HG02943 (cell line): Measurements from ENCODE around the gene SLC39A3.
"Not testable (repeated sequence)": the region's sequence is repeated elsewhere in the genome, so short reads cannot be mapped to it uniquely, and the experiment has no call there.

Source experiments
- ATAC-seq: cut with Tn5 transposase; IDR thresholded peaks from one replicate; pipeline ENCODE4 v1.9.1; 2021; ENCODE audit warnings: mild to moderate bottlenecking, low read depth, moderate library complexity; ENCODE audit not compliant: unreplicated experiment

Gene SLC39A3

DNA sequence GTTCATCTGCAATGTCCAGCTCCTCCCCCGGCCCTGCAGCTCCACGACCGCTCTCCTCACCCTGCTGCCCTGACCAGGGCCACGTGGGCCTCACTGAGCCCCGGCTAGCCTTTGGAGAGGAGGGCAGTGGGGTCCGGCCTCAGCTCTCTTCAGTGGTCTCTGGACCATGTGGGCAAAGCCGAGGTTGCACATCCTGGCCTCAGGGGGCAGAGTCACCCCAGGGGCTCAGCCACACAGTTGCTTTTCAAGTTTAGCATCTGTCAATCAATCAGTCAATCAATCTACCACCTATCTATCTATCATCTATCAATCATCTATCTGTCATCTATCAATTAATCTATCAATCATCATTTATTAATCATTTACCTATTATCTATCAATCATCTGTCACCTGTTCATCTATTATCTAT is 15.7 kb downstream of the SLC39A3 start:
- no peak for ATAC-seq

DNA sequence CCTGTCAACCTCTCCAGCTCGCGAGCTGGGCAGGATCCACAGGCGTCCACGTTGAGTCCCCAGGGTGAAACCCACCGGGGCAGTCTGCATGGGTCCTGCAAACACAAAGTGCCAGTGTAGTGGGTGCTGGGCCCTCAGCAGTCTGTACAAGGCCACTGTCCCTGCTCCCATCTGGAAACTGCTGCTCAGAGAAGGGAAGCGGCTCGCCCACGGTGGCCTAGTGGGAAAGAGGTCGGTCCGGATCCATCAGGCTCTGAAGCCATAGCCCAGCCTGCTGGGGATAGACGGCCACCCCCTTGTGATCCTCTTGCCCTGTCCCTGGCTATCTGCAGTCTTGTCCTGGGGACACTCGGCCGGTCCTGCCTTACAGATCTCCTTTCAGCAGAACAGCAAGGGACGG is 16.1 kb downstream of the SLC39A3 start:
- ATAC-seq = no peak

DNA sequence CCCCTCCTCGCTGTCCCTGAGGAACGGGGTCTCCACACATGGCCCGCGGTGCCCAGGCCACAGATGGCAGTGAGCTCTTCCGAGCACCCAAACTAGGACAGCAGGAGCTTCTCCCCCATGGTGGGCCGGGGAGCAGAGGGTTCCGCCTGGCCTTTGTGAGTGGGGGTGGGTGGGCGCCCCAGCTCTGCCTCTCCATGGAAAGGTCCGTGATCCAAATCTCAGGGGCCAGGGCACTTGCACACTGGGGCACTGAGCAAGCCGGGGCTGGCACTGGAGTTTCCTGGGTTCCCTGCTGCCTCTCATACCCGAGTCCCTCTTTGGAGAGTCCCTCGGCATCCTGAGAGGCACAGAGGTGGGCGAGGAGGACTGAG is 16.5 kb downstream of the SLC39A3 start:
- no peak for ATAC-seq

DNA sequence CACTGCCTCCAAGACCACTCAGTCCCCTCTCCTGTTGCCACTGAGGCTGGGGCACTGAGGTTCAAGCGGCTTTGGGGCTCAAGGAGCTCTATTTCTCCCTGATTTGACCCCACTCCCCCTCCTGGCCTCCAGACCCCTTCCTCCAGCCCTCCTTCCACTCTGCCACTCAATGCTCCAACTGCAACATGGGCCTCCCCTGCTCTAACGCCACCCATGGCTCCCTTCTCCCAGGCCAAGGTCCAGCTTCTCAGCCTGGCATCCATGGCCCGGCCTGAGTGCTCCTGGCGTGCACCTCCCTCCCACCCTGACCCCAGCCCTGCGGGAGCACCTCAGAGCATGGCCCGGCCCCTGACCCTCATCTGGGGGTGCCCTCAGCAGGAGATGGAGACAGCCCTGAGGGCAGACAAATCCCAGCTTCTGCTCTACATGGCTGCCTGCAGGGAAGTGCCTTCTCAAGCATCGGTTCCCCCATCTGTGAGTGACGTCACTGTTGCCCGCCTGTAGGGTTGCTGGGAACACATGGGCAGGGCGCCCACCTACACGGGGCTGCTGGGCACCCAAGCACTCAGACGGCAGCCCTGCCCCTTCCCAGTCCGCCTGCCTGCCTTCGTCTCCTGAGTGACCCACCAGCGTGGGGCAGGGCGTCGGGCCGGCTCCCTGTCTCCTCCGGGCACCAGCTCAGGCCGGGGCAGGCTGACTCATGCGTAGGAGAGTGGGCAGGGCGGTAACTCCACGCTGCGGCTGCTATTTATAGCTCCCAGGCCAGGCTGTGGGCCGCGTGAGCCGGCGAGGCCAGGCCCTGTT is 17.1 kb downstream of the SLC39A3 start:
- ATAC-seq = no peak

DNA sequence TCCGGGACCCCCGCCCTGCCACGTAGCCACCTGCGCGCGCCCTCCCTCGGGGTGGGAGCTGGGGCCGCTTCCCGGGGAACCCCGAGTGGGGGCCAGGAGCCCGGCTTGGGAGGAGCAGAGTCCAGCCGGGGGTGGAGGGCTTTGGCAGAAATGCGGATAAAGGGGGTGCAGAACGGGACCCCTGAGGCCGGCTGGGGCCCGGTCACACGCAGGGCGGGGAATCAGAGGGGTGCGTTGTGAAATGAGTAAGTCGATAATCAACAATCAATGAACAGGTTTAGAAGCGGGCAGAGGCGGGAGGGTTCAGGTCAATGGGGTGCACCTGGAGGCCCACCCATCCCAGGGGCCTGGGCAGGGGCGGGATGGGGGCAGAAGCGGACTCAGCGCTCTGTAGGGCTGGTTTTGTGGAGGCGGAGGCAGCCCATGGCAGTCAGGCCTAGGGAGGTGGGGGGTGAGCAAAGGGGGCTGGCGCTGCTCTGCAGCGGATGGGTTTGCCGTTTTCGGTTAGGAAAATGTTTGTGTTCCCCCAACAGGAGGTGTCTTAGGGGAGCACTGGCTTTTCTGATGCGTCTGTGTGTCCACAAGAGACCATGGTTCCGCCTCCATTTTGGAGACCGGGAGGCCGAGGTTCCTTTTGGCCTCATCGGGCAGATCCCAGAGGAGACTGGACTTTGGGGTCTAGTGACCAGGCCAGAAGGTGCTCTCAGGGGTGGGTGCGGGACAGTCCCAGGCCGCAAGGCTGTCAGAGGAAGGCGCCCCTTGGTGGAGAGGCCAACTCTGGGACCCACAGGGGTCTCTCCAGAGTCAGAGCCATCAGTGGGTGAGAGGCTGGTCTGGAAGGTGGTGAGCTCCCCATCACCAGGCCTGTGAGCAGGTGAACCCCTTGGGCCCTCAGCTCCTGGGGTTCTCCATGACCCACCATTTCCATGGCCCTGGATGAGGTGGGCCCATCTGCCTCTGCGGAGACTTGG is 18.0 kb downstream of the SLC39A3 start:
- ATAC-seq = no peak

DNA sequence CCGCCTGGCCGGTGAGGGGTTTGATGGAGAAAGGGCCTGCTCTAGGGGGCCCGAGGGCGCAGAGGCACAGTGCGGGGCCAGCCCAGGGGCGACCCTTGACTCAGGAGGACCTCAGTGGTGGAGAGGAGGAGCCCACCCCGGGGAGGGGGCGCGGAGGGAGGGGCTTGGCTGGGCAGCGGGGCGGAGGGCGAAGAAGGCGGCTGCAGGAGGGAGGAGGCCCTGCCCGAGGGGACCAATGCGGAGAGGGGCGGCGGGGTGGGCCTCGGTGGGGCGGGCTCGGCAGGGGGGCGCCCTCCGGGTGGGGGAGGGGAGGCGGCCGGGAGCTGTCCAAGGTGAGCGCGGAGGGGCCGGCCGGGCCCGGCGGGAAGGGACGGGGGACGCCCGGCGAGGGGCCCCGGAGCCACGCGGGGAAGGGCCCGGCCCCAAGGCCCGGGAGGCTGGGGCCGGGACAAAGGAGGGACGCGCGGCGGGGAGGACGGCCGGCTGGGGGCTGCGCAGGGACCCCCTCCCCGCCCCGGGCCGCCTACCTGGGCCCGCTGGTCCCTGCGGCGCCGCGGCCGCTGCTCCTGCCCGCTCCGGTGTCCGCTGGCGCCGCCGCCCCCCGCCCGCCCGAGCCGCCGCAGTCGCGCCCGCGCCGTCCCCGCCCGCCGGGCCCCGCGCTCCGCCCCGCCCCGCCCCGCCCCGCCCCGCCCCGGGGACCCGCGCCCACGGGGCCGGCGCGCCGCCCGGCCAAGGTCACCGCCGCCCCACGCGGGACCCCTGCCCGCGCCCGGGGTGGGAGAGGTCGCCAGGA is 18.8 kb downstream of the SLC39A3 start, which contains the start of gene DIRAS1:
DIRAS1 (minus strand) TSS at position 596 of the 793 bp plus-strand sequence. CDS start 3,566 bp downstream, outside the sequence.
- no peak for ATAC-seq

DNA sequence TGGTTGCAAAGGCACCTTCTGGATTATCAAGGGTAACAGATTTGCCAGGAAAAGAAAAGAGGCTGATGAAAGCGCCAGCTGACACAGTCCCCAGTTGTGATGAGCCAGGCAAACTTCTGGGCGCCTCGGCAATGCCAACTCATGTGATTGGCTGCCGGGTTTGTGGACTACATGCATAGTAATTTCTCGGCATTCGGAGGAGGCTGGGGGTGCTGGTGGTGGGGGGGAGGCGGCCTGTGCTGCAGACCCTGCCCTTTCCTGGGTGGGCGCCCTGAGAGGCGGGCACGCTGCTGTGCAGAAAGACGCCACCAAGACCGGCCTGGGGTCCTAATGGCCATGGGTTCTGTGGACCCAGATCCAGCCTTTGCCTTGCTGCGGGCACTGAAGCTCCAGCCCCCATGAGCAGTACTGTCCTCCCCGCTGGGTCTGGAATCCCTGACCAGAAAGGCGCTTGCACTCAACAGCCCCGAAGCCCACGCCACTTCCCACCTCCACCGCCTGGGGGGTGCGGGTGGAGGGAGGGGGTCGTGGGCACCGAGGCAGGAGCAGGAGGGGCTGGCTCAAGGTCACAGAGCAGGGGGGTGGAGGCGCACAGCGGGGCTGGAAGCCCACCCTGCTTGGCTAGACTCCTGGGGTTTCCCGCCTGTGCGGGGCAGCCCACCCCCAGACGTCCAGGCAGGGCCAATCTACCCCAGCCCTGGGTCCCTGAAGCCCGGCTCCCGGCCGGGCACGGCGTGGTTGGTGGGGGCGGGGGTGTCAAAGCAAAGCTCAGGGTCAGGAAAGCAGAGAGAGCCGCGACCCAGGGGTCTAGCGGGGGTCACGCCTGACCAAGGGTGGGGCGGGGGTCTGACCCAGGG is 19.7 kb downstream of the SLC39A3 start:
- ATAC-seq = no peak

DNA sequence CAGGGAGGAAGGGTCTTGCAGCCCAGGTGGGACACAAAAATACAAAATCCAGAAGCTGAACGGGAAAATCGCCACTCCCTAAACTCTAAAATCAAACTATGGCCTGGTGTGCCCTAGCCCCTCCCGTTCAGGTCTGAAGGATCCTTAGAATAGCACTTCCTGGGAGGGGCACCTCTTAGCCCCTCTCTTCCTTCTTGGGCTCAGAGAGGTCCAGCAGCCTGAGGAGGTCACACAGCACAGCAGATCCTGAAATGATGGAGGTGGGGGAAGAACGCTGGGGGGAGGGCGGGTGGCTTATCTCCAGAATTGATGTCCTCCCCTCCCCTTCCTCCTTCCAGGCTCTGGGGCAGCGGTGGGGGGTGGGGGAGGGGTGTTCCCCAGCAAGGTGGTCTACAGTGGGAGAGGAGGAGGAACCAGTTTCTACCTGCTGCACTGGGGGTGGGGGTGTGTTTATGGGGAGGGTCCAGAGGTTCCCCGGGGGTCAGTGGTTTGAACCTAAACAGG is 20.5 kb downstream of the SLC39A3 start:
- ATAC-seq = no peak

DNA sequence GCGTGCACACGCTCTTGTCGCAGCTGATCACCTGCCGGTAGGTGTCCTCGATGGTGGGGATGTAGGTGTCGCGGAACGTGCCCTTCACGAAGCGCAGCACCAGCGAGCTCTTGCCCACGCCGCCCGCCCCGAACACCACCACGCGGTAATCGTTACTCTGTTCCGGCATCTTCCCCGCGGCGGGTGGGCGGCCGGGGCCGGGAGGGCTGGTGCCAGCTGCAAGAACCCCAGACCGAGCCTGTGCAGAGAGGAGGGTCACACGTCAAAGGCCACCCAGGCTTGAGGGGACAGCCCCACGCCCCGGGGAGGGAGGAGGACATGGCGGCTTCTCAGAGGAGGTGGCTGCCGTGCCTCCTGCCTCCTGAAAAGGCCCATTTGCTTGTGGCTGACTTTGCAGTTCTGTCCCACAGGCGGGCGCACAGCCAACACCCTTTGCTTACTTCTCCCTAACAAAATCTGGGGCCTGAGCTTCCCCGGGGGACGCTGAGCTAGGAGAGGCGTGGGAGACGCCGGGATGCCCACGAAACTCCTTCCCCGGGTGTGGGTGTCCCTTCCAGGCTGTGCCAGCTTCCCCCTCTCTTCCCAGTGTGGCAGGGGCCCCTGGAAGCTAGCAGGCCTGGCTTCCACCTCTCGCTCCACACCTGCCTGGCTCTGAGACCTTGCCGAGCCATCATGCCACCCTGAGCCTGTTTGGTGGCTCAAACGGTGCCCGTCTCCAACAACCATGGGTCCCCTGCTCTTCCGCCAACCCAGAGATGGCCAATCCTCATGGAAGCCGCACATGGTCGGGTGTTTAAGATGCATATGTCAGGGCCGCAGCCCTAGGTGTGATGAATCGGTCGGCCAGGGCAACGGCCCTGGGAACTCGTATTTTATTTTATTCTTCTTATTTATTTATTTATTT is 21.9 kb downstream of the SLC39A3 start:
- ATAC-seq = no peak

DNA sequence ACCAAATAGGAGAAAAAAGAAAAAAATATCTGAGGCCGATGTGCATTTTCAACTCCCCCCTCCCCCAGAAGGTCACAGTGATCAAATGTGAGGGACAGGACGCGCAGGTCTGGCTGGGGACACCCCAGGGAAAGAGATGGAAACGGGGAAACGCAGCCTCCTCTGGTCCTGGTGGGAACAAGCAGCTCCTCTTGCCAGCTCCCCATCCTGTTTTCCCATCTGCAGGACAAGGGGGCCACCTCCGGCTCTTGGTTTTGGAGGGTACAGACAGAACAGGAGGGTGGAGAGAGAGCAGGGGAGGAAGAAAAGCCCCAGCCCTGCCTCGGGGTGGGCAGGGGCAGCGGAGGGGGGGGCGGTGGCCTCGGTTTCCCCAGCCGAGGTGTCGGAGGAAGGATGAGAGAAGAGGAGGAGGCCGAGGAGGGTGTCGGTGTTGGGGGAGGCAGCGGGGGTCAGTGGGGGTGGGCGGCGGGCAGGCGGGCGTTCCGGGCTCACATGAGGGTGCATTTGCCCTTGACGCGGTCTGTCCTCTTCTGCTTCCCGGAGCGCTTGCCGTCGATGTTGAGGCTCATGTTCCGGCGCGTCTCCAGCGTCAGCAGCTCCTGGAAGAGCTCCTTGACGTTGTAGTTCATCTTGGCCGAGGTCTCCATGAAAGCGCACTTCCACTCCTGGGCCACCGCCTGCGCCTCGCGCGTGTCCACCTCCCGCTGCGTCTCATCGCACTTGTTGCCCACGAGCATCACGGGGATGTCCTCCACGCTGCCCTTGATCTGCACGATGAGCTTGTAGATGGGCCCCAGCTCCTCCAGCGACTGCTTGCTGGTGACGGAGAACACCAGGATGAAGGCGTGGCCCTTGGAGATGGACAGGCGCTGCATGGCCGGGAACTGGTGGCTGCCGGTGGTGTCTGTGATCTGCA is 22.8 kb downstream of the SLC39A3 start:
- no peak for ATAC-seq

DNA sequence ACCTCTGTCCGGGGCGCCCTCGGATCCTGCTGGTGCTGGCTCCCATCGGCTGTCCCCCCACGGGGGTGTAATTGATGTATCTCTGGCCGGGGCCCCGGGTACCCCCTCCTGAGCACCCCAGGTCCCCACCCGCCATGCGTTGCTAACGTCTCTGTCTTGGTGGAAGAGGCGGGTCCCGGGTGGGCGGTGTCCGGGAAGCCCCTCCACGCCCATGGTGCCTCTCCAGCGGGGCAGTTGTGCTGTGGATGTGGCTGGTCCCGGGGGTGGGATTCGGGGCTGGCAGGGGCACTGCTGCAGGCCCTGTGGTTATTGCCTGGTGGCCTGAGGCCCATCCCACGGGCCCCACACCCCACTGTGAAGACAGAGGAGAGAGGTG is 23.6 kb downstream of the SLC39A3 start:
- ATAC-seq = no peak

DNA sequence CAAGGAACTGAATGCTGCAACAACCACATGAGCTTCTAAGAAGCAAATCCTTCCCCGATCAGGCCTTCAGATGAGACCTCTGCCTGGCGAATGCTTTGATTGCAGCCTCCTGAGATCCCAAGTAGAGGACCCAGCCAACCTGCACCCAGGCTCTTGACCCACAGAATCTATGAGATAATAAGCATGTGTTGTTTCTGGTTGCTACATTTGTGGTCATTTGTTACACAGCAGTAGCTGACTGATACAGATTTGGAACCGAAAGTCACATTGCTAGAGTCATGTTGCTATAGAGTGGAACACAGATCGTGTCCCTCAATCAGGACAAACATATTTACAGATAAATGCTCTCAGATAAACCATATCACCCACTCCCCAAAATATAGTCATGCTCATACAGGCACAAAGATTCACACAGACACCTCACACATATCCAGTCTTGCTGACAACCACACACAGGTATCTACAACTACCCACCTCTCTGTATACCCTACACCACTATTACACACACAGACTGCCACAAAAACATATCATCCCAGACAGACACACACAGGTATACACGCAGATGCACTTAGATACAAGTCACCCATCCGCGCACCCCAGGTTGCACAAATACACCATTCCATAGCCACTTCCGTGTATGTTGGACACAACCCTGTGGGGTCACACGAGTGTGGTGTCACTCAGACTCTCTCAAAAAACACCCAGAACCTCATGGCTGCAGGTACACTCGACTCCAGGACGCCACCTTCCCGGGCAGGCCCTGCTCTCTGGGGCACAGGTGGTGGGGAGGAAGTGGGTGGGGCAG is 24.1 kb downstream of the SLC39A3 start:
- no peak for ATAC-seq

DNA sequence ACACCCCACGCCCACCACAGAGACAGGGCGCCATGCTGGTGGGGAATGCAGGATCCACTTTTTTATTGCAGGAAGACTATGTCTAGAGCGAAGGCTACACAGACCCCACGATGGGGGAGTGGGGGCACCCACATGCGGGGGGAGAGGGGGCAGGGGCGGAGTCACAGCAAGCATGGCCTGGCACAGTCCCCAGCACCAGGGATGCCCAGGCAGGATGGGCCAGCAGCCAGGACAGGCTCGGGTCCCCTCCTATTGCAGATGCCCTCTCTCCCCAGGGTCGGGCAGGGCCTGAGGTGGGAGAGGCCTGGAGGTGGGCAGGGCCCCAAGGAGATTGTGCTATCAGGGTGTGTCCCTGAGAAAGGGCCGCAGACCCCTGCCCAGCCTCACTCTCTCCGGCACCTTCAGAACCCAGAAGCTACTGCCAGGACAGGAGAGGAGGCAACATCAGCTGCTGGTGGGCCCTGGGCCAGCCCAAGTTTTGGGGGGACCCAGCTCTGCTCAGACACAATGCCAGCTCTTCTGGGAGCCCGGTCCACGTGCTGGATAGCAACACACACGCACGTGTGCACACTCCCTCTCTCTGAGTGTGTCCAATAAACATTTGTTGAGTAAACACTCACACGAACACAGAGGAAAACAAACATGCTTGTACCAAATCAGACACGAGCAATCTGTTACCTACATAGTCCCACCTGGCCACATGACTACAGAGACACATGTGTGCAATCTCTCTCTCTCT is 25.1 kb downstream of the SLC39A3 start:
- no peak for ATAC-seq

DNA sequence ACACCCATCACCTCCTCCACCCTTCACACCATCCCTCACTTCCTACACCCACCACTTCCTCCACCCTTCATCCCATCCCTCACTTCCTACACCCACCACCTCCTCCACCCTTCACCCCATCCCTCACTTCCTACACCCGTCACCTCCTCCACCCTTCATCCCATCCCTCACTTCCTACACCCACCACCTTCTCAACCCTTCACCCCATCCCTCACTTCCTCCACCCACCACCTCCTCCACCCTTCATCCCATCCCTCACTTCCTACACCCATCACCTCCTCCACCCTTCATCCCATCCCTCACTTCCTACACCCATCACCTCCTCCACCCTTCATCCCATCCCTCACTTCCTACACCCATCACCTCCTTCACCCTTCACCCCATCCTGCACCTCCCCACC is 25.7 kb downstream of the SLC39A3 start:
- ATAC-seq = not testable (repeated sequence)

DNA sequence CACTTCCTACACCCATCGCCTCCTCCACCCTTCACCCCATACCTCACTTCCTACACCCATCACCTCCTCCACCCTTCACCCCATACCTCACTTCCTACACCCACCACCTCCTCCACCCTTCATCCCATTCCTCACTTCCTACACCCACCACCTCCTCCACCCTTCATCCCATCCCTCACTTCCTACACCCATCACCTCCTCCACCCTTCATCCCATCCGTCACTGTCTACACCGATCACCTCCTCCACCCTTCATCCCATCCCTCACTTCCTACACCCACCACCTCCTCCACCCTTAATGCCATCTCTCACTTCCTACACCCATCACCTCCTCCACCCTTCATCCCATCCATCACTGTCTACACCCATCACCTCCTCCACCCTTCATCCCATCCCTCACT is 26.6 kb downstream of the SLC39A3 start:
- not testable (repeated sequence) for ATAC-seq

DNA sequence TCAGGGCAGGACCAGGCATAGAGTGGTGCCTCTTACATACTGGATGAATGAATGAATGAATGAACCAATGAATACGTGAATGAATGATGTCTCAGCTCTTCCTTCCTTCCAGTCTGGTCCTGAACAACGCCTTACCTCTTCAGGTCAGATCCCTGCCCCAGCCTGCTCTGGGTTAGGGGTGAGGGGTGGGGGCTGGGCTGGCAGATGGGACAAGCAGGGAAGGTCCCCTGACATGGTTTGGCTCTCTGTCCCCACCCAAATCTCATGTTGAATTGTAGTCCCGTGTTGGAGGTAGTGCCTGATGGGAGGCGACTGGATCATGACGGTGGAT is 28.0 kb downstream of the SLC39A3 start:
- no peak for ATAC-seq
